Measurements from ENCODE around the gene CTXN3.

CTXN3 gene

DNA sequence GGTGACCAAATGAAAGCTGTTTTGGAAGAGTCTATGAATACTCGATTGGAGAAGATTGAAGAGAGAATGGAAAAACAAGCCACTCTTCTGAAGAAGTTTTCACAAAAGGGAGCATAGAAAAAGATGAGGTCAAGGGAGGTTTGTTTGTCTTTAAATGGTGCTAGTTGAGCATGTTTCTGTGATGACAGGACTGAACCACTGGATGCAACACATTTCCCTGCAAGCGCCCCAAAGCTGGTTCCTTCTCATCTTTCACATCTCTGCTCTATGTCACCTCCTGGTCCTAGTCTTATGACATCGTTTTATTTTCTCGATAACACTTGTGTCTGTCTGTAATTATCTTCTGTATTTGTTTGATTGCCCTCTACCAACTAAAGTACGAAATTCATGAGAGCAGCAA lies 50.5 kb downstream of the CTXN3 start:
- no peaks in the 10 kb centered on the region for H4K20me1 ChIP-seq (ENCODE audit: insufficient read depth, low read length)
- H3K9me2 ChIP-seq (ENCODE audit: low read depth, low read length) = no peaks in the 10 kb centered on the region
- no peak overlapping the region for H2AFZ ChIP-seq (ENCODE audit: low read length)
- H3K79me2 ChIP-seq (ENCODE audit: insufficient read depth, low read length) = no peaks in the 10 kb centered on the region
- no peak overlapping the region for H3K4me2 ChIP-seq (ENCODE audit: low read length)
- H3K9ac ChIP-seq (ENCODE audit: low read length) = no peak overlapping the region
- TF ChIP-seq, protein P1, sequence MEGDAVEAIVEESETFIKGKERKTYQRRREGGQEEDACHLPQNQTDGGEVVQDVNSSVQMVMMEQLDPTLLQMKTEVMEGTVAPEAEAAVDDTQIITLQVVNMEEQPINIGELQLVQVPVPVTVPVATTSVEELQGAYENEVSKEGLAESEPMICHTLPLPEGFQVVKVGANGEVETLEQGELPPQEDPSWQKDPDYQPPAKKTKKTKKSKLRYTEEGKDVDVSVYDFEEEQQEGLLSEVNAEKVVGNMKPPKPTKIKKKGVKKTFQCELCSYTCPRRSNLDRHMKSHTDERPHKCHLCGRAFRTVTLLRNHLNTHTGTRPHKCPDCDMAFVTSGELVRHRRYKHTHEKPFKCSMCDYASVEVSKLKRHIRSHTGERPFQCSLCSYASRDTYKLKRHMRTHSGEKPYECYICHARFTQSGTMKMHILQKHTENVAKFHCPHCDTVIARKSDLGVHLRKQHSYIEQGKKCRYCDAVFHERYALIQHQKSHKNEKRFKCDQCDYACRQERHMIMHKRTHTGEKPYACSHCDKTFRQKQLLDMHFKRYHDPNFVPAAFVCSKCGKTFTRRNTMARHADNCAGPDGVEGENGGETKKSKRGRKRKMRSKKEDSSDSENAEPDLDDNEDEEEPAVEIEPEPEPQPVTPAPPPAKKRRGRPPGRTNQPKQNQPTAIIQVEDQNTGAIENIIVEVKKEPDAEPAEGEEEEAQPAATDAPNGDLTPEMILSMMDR (IDR thresholded peaks at IDR 0.05; ENCODE audit: low read length) = no peak
- no peak for TF ChIP-seq EZH2 (IDR thresholded peaks at IDR 0.05; ENCODE audit: borderline replicate concordance, low read length)
- no peaks in the 10 kb centered on the region for H3F3A ChIP-seq (ENCODE audit: insufficient read depth, low read length)
- H3K27me3 ChIP-seq (ENCODE audit: insufficient read depth, low read length) = no peaks in the 10 kb centered on the region
- H3K36me3 ChIP-seq (ENCODE audit: insufficient read depth, low read length) = no peaks in the 10 kb centered on the region
- no peak overlapping the region for H3K27ac ChIP-seq (ENCODE audit: low read depth, low read length, poor library complexity, severe bottlenecking)
- no peak overlapping the region for H3K4me3 ChIP-seq (ENCODE audit: low read depth, low read length, poor library complexity, severe bottlenecking)
- no peaks in the 10 kb centered on the region for H3K9me3 ChIP-seq (ENCODE audit: low read length)
- H3K4me1 ChIP-seq (ENCODE audit: insufficient read depth, low read length, severe bottlenecking) = no peaks in the 10 kb centered on the region

DNA sequence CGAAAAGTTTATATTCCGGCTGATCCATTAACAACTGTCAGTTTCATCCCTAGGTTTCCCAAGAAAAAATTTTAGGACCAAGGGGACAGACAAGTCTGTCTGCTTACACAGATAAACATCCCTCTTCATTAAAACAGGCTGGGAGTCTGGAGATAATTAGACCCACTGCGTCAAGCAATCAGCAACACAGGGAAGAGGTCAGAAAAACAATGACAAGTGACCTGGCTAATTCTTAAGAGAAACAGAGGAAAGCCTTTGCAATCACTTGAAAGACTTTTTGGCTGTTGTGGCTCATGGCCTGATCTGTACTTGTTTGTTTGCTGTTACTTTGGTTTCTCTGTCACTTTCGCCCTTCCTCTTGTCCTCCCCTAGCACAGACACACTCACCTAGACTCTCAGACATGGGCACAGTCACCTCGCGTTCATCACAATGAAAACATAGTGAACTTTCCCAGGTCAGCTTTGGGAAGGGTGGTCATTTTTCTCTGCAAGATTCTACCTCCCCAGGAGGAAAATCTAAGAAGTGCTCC lies 51.4 kb downstream of the CTXN3 start:
- no peaks in the 10 kb centered on the region for H3K9me2 ChIP-seq (ENCODE audit: low read depth, low read length)
- no peak overlapping the region for H3K27ac ChIP-seq (ENCODE audit: low read depth, low read length, poor library complexity, severe bottlenecking)
- no peak overlapping the region for H3K4me3 ChIP-seq (ENCODE audit: low read depth, low read length, poor library complexity, severe bottlenecking)
- H4K20me1 ChIP-seq (ENCODE audit: insufficient read depth, low read length) = no peaks in the 10 kb centered on the region
- H3K79me2 ChIP-seq (ENCODE audit: insufficient read depth, low read length) = no peaks in the 10 kb centered on the region
- no peak overlapping the region for H2AFZ ChIP-seq (ENCODE audit: low read length)
- H3F3A ChIP-seq (ENCODE audit: insufficient read depth, low read length) = no peaks in the 10 kb centered on the region
- H3K36me3 ChIP-seq (ENCODE audit: insufficient read depth, low read length) = no peaks in the 10 kb centered on the region
- H3K4me1 ChIP-seq (ENCODE audit: insufficient read depth, low read length, severe bottlenecking) = no peaks in the 10 kb centered on the region
- H3K9me3 ChIP-seq (ENCODE audit: low read length) = no peaks in the 10 kb centered on the region
- no peak for TF ChIP-seq EZH2 (IDR thresholded peaks at IDR 0.05; ENCODE audit: borderline replicate concordance, low read length)
- TF ChIP-seq, protein P1 (IDR thresholded peaks at IDR 0.05; ENCODE audit: low read length) = no peak
- H3K27me3 ChIP-seq (ENCODE audit: insufficient read depth, low read length) = no peaks in the 10 kb centered on the region
- no peak overlapping the region for H3K9ac ChIP-seq (ENCODE audit: low read length)
- H3K4me2 ChIP-seq (ENCODE audit: low read length) = no peak overlapping the region

DNA sequence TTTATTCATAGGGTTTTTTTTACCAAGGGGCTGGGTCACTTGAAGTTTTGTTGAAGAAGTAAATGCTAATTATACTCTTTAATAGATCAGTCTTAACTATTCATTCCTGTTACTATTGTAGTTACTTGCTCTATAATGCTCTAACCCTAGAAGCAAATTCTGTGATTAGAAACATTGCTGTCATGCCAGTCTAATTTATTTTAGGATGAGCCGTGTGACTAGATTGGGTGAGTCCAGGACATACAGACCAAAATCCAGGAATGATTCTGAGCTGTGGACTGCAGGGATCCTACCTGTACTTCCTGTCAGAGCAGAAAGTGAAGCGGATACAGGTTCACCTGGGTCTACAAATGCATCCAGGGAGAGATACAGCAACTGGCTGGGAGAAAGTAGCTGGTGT lies 53.6 kb downstream of the CTXN3 start:
- TF ChIP-seq, protein P1 (IDR thresholded peaks at IDR 0.05; ENCODE audit: low read length) = no peak
- no peak for TF ChIP-seq EZH2 (IDR thresholded peaks at IDR 0.05; ENCODE audit: borderline replicate concordance, low read length)
- no peak overlapping the region for H3K9ac ChIP-seq (ENCODE audit: low read length)
- no peaks in the 10 kb centered on the region for H3K4me1 ChIP-seq (ENCODE audit: insufficient read depth, low read length, severe bottlenecking)
- no peaks in the 10 kb centered on the region for H3K9me3 ChIP-seq (ENCODE audit: low read length)
- no peaks in the 10 kb centered on the region for H3F3A ChIP-seq (ENCODE audit: insufficient read depth, low read length)
- no peak overlapping the region for H3K4me3 ChIP-seq (ENCODE audit: low read depth, low read length, poor library complexity, severe bottlenecking)
- no peaks in the 10 kb centered on the region for H4K20me1 ChIP-seq (ENCODE audit: insufficient read depth, low read length)
- no peaks in the 10 kb centered on the region for H3K9me2 ChIP-seq (ENCODE audit: low read depth, low read length)
- no peak overlapping the region for H3K4me2 ChIP-seq (ENCODE audit: low read length)
- no peaks in the 10 kb centered on the region for H3K36me3 ChIP-seq (ENCODE audit: insufficient read depth, low read length)
- H3K27ac ChIP-seq (ENCODE audit: low read depth, low read length, poor library complexity, severe bottlenecking) = no peak overlapping the region
- no peaks in the 10 kb centered on the region for H3K27me3 ChIP-seq (ENCODE audit: insufficient read depth, low read length)
- H2AFZ ChIP-seq (ENCODE audit: low read length) = no peak overlapping the region
- H3K79me2 ChIP-seq (ENCODE audit: insufficient read depth, low read length) = no peaks in the 10 kb centered on the region
